ENCODE data around the gene MAVS. TPM values are rescaled to one million over a fixed set of nuclear protein-coding genes. Genes with fewer than 3 reads are reported as not detected.
A peak's percentile ranks its signal among the peaks of the same experiment; 100 is the strongest.

Gene MAVS
- total RNA-seq, 1 experiment from 2014 or later = 38.7 TPM

DNA sequence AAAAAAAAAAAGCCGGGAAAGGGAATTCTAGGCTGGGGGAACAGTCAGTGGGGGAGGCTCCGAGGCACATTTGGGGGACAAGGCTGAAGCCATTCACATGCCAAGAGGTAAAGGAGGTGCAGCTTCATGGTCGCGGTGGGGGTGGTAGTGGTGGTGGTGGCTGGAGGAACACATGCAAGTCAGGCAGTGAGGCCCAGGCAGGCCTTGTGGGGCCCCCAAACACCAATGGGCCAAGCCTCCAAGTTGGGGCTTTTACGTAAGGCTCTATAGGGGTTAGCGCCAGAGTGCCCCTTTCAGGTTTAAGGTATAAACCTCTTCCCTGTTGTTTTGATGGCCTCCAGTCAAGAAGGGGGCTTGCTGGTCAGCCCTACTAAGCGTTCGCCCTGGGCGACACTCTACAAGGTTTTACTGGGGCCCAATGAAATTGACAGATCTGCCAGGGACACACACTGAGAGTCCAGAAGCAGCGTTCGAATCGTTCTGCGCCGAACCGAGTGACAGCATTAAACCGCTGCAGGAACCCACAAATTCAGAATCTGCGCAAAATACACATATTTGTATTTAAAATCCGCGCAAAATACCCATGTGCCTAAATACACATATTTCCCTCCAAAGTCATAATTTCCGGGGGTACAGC lies 27.1 kb upstream of the MAVS start:
- H3K4me1 ChIP-seq (ENCODE audit: insufficient read depth, low read length) = peaks cover 27% of the 10 kb centered on the region
- no peaks in the 10 kb centered on the region for H3F3A ChIP-seq (ENCODE audit: low read length, unreplicated experiment)
- H4K20me1 ChIP-seq (ENCODE audit: low read length) = no peaks in the 10 kb centered on the region
- H3K27ac ChIP-seq (ENCODE audit: low read length) = peak overlapping the region; percentile 94
- H3K4me2 ChIP-seq (ENCODE audit: low read length) = peak overlapping the region; percentile 92
- DNase-seq (no peak), ATAC-seq (no peak)
- H3K4me3 ChIP-seq (ENCODE audit: low read length) = peak overlapping the region; percentile 85
- H3K9me3 ChIP-seq (ENCODE audit: low read length) = no peaks in the 10 kb centered on the region
- H3K79me2 ChIP-seq (ENCODE audit: low read length) = peaks cover 22% of the 10 kb centered on the region
- ChIA-PET POLR2A (ENCODE audit: unreplicated experiment) (interaction anchor here (0.6 kb wide), 1 partner anchor 33 kb away, joined by 4 read pairs; the partner anchor contains the start of gene CENPB), CTCF (interaction anchor here (0.6 kb wide), 2 partner anchors 28 to 34 kb away, joined by 5 to 10 read pairs; no protein-coding TSS in a partner anchor)
- TSS peak; percentile 91 for BruUV-seq (replicated peaks)
- no peak for TF ChIP-seq EZH2phosphoT487 (IDR thresholded peaks at IDR 0.05; ENCODE audit: borderline replicate concordance, low read length)
- TF ChIP-seq, protein P1, sequence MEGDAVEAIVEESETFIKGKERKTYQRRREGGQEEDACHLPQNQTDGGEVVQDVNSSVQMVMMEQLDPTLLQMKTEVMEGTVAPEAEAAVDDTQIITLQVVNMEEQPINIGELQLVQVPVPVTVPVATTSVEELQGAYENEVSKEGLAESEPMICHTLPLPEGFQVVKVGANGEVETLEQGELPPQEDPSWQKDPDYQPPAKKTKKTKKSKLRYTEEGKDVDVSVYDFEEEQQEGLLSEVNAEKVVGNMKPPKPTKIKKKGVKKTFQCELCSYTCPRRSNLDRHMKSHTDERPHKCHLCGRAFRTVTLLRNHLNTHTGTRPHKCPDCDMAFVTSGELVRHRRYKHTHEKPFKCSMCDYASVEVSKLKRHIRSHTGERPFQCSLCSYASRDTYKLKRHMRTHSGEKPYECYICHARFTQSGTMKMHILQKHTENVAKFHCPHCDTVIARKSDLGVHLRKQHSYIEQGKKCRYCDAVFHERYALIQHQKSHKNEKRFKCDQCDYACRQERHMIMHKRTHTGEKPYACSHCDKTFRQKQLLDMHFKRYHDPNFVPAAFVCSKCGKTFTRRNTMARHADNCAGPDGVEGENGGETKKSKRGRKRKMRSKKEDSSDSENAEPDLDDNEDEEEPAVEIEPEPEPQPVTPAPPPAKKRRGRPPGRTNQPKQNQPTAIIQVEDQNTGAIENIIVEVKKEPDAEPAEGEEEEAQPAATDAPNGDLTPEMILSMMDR (conservative IDR thresholded peaks at IDR 0.05; ENCODE audit: low read depth, low read length) = no peak
- TF ChIP-seq EZH2 (IDR thresholded peaks at IDR 0.05; ENCODE audit: low read length, unreplicated experiment) = no peak
- H3K27me3 ChIP-seq (ENCODE audit: low read length) = no peaks in the 10 kb centered on the region
- no peaks in the 10 kb centered on the region for H3K9me2 ChIP-seq (replicated peaks; ENCODE audit: low read length)
- H3K9ac ChIP-seq (ENCODE audit: low read length) = peak overlapping the region; percentile 95
- H3K36me3 ChIP-seq (ENCODE audit: low read depth, low read length) = peaks cover 20% of the 10 kb centered on the region; the same call in 1 of the 2 replicates
- intact Hi-C loops (cut with micrococcal nuclease) = loop anchor here (1.0 to 2.0 kb wide), 5 partner anchors 8 to 35 kb away; partner anchors contain the start of genes CDC25B and MAVS
- H2AFZ ChIP-seq (ENCODE audit: low read length) = peak overlapping the region; percentile 85

DNA sequence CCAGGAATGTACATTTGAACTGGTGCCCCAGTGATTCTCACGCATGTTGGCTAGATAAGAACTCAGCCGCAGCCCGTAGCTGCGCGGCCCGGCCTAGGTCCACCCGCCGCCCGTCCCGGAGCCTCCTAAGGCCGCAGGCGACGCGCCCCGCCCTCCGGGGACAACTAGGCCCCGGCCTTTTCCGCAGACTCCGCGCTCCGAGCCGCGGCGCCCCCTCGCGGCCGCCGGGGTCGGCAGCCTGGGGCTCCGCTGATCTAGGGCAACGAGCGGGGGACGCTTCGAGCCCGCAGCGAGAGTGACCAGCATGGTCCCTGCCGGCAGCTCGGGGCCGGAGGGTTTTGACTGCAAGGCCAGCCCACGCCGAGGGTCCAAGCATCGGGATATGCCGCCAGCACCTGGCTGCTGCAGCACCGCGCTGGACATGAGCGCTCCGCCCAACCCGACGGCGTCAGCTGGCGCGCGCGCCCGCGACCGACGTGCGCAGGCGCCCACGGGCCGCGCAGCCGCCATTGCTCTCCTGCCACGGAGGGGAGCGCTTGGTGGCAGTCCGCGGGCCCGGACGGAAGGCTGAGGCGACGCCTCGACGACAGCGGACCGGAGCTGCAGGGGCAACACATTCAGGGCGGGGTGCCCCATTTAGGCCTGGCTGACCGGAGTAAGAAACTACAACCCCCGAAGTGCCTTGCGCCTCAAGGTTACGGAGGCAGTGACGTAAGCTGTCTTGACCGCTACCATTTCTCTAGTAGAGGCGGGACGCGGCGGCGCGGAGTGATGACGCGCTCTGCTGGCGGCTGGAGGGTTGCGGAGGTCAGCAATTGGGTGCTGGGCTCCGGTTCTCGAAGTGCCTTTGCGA lies 26.4 kb upstream of the MAVS start, which contains the start of gene AP5S1:
Gene AP5S1, plus strand, starts transcription at position 500 of the 853 bp plus-strand sequence. CDS start 1,571 bp downstream, outside the sequence.
- Histone ChIP-seq H3K36me3 (ENCODE audit: low read depth, low read length) (peaks cover 23% of the 10 kb centered on the region), H3K9me2 (replicated peaks; ENCODE audit: low read length) (no peaks in the 10 kb centered on the region), H3K79me2 (ENCODE audit: low read length) (peaks cover 22% of the 10 kb centered on the region), H3K4me2 (ENCODE audit: low read length) (peak within 1 kb of the TSS; percentile 92), H3K9me3 (ENCODE audit: low read length) (no peaks in the 10 kb centered on the region), H2AFZ (ENCODE audit: low read length) (peak within 1 kb of the TSS; percentile 85), H3K4me3 (ENCODE audit: low read length) (peak within 1 kb of the TSS; percentile 85), H3K27me3 (ENCODE audit: low read length) (no peaks in the 10 kb centered on the region), H3K4me1 (ENCODE audit: insufficient read depth, low read length) (peaks cover 27% of the 10 kb centered on the region), H3K27ac (ENCODE audit: low read length) (peak within 1 kb of the TSS; percentile 94), H3F3A (ENCODE audit: low read length, unreplicated experiment) (no peaks in the 10 kb centered on the region), H3K9ac (ENCODE audit: low read length) (peak within 1 kb of the TSS; percentile 95), H4K20me1 (ENCODE audit: low read length) (no peaks in the 10 kb centered on the region)
- DNase-seq (peak; percentile 98), ATAC-seq (peak; percentile 78)
- TF ChIP-seq, protein P1 (conservative IDR thresholded peaks at IDR 0.05; ENCODE audit: low read depth, low read length) = peak; percentile 98
- TF ChIP-seq EZH2 (IDR thresholded peaks at IDR 0.05; ENCODE audit: low read length, unreplicated experiment) (no peak), EZH2phosphoT487 (IDR thresholded peaks at IDR 0.05; ENCODE audit: borderline replicate concordance, low read length) (no peak)
- no TSS peak for BruUV-seq (replicated peaks)
- CTCF ChIA-PET = interaction anchor here (0.6 to 1.5 kb wide), 3 partner anchors 28 to 39 kb away, joined by 5 to 13 read pairs (median 6); partner anchors contain the start of genes CENPB and SPEF1
- POLR2A ChIA-PET (ENCODE audit: unreplicated experiment) = interaction anchor here (0.6 to 1.1 kb wide), 3 partner anchors 9 to 34 kb away, joined by 4 to 11 read pairs (median 4); partner anchors contain the start of gene CENPB
- intact Hi-C loops (cut with micrococcal nuclease) = loop anchor here (1.0 to 2.0 kb wide), 5 partner anchors 9 to 35 kb away; partner anchors contain the start of genes CDC25B and MAVS
